B cell (primary cell): ENCODE results near the gene PNPLA6. TPM values are rescaled to one million over a fixed set of nuclear protein-coding genes. Genes with fewer than 3 reads are reported as not detected.
A peak's percentile ranks its signal among the peaks of the same experiment; 100 is the strongest.

Source experiments
- ATAC-seq: fragments of 200-7000 bp; cut with Tn5 transposase; one replicate; pipeline ENCODE4 v1.10.0; 2021; ENCODE audit warnings: low read depth, mild to moderate bottlenecking, moderate number of reproducible peaks, moderate library complexity
- CTCF ChIA-PET: fragments of 350-600 bp; sonication (Branson Sonifier 250); formaldehyde crosslinking; loops from one replicate; lab custom pipeline; 2021; ENCODE audit warnings: antibody characterized with exemption, inconsistent platforms; lab: Charles Lee
- POLR2A ChIA-PET: fragments of 350-600 bp; sonication (Branson Sonifier 250); formaldehyde crosslinking; loops from one replicate; lab custom pipeline; 2021; ENCODE audit warnings: antibody characterized with exemption; lab: Charles Lee
- DNase-seq: peaks from one replicate; pipeline ENCODE4 v3.0.0; 2013
- H2AFZ ChIP-seq: 2 replicates; pipeline ENCODE4 v1.6.1; 2012; ENCODE audit warnings: mild to moderate bottlenecking, low read depth, low read length; ENCODE audit not compliant: insufficient read depth, poor library complexity, severe bottlenecking
- H3K27ac ChIP-seq, 2 donors: 1 replicate in 1 of 2; 2 replicates in 1 of 2; pipeline ENCODE4 v1.5.1; 2012 to 2013; ENCODE audit warnings: low read length in 2 of 2, mild to moderate bottlenecking in 2 of 2, moderate library complexity in 1 of 2
- H3K27me3 ChIP-seq, 4 experiments: fragments of 200-600 bp in 1 of 4; sonication (generic) in 1 of 4; replicated peaks in 1 of 4; 1 replicate in 2 of 4; 2 replicates in 2 of 4; pipeline versions ENCODE4 v1.6.1 to v1.7.0; 2013 to 2016; ENCODE audit warnings: low read length in 3 of 4, mild to moderate bottlenecking in 2 of 4, mixed read lengths in 1 of 4, moderate library complexity in 1 of 4; ENCODE audit not compliant: insufficient read depth in 4 of 4, control insufficient read depth in 3 of 4; ENCODE audit errors: control extremely low read depth in 1 of 4
- H3K36me3 ChIP-seq, 2 experiments: replicated peaks in 1 of 2; 1 replicate in 1 of 2; 2 replicates in 1 of 2; pipeline versions ENCODE4 v1.6.1 to v1.7.1; 2013; ENCODE audit warnings: low read length in 1 of 2; ENCODE audit not compliant: insufficient read depth in 2 of 2, control insufficient read depth in 1 of 2; ENCODE audit errors: control extremely low read depth in 1 of 2, extremely low read depth in 1 of 2
- H3K4me1 ChIP-seq, 2 donors: fragments of 200-600 bp in 1 of 2; sonication (generic) in 1 of 2; 1 replicate in 1 of 2; 2 replicates in 1 of 2; pipeline versions ENCODE4 v1.5.1 to v1.6.1; 2013 to 2017; ENCODE audit warnings: low read length in 2 of 2; ENCODE audit not compliant: control insufficient read depth in 2 of 2, insufficient read depth in 2 of 2
- H3K4me2 ChIP-seq: replicated peaks from 2 replicates; pipeline ENCODE3; 2012; ENCODE audit warnings: mild to moderate bottlenecking, low read depth, low read length; ENCODE audit not compliant: poor library complexity, severe bottlenecking
- H3K4me3 ChIP-seq, 5 experiments: fragments of 200-600 bp in 1 of 5; sonication (generic) in 1 of 5; 1 replicate in 3 of 5; 2 replicates in 2 of 5; pipeline versions ENCODE4 v1.5.1 to v1.7.0; 2011 to 2016; ENCODE audit warnings: low read length in 4 of 5, mild to moderate bottlenecking in 4 of 5, low read depth in 2 of 5, control low read depth in 1 of 5, moderate library complexity in 1 of 5; ENCODE audit not compliant: insufficient read depth in 1 of 5; ENCODE audit errors: control extremely low read depth in 1 of 5, extremely low read depth in 1 of 5
- H3K79me2 ChIP-seq: fragments of 200-600 bp; sonication (generic); one replicate; pipeline ENCODE4 v1.6.0; 2016; ENCODE audit warnings: low read length; ENCODE audit not compliant: control insufficient read depth, insufficient read depth
- H3K9ac ChIP-seq: fragments of 200-600 bp; sonication (generic); 2 replicates; pipeline ENCODE4 v1.6.1; 2017; ENCODE audit warnings: mild to moderate bottlenecking, low read length, moderate library complexity
- H3K9me3 ChIP-seq, 3 donors: one replicate each; pipeline versions ENCODE4 v1.6.1 to v1.7.1; 2013; ENCODE audit warnings: low read length in 2 of 3; ENCODE audit not compliant: control insufficient read depth in 2 of 3, insufficient read depth in 1 of 3; ENCODE audit errors: control extremely low read depth in 1 of 3
- H4K20me1 ChIP-seq: 2 replicates; pipeline ENCODE4 v1.6.0; 2012; ENCODE audit warnings: mild to moderate bottlenecking, low read length; ENCODE audit not compliant: insufficient read depth, control insufficient read depth, poor library complexity, severe bottlenecking
- H3K27ac Mint-ChIP-seq: one replicate; pipeline ENCODE4 v1.8.0; 2021; ENCODE audit warnings: mixed read lengths
- H3K27me3 Mint-ChIP-seq: one replicate; pipeline ENCODE4 v1.8.0; 2021; ENCODE audit warnings: mixed read lengths
- H3K4me1 Mint-ChIP-seq: one replicate; pipeline ENCODE4 v1.8.0; 2021; ENCODE audit warnings: mixed read lengths
- H3K4me3 Mint-ChIP-seq: one replicate; pipeline ENCODE4 v1.8.0; 2021; ENCODE audit warnings: mixed read lengths
- H3K9me3 Mint-ChIP-seq: one replicate; pipeline ENCODE4 v1.8.0; 2022; ENCODE audit warnings: mixed read lengths; ENCODE audit not compliant: insufficient read depth
- CTCF ChIP-seq: fragments of 200-600 bp; IDR thresholded peaks from one replicate; pipeline ENCODE4 v1.8.0; 2022; ENCODE audit warnings: antibody characterized with exemption, mild to moderate bottlenecking
- EZH2 ChIP-seq: IDR thresholded peaks from 2 replicates; pipeline ENCODE4 v1.6.1; 2012; ENCODE audit warnings: borderline replicate concordance, low read depth, mild to moderate bottlenecking, moderate library complexity, low read length; ENCODE audit not compliant: insufficient read depth, poor library complexity, severe bottlenecking
- WGBS: methylation state at CpG from one replicate; pipeline ENCODE4 v1.1.5; 2013; ENCODE audit warnings: missing lambda C conversion rate; ENCODE audit not compliant: insufficient coverage; 5-methylcytosine and 5-hydroxymethylcytosine counted together
- intact Hi-C: fragments of 100-400 bp; cut with micrococcal nuclease; formaldehyde crosslinking; loops from one replicate; pipeline ENCODE4 v1.10.0; 2022
- polyA plus RNA-seq: library from polyadenylated mRNA; depleted of rRNA; stranded (reverse); fragments of >200 nt; gene quantifications from 2 replicates; pipeline ENCODE4 v1.2.3, GENCODE V29; 2012
- total RNA-seq, 2 donors: library from RNA; stranded (reverse); fragments of 120-200 nt in 1 of 2; gene quantifications; 1 replicate in 1 of 2; 2 replicates in 1 of 2; pipeline versions ENCODE4 v1.2.3 to v1.2.4, GENCODE V29; 2013 to 2022

Gene PNPLA6
- total and polyA plus RNA-seq, 2 donors (not counting 1 experiment from before 2014, with no cell fraction given) = 102 to 149 TPM

- ChIA-PET POLR2A (interaction anchor here (0.7 kb wide), 1 partner anchor 21 kb away, joined by 3 read pairs; no protein-coding TSS in a partner anchor), CTCF (interaction anchor here (1.3 kb wide), 1 partner anchor 54 kb away, joined by 3 read pairs; no protein-coding TSS in a partner anchor)
- Mint-ChIP-seq H3K27me3 (peaks cover 25% of the 10 kb centered on the region), H3K9me3 (no peaks in the 10 kb centered on the region), H3K4me3 (peak overlapping the region; percentile 37), H3K27ac (no peak overlapping the region), H3K4me1 (peaks cover 12% of the 10 kb centered on the region)
- Histone ChIP-seq H3K27me3 (no peaks in the 10 kb centered on the region), H4K20me1 (no peaks in the 10 kb centered on the region), H3K36me3 (no peaks in the 10 kb centered on the region), H3K4me3 (no peak overlapping the region), H3K4me2 (no peak overlapping the region), H3K4me1 (peaks cover 9 to 14% of the 10 kb centered on the region in 2 donors), H3K9me3 (no peaks in the 10 kb centered on the region), H3K27ac (no peak overlapping the region), H3K9ac (no peak overlapping the region), H2AFZ (no peak overlapping the region), H3K79me2 (peaks cover 4% of the 10 kb centered on the region)
- 90% methylated on average over 2 of the region's 5 CpGs for WGBS
- TF ChIP-seq CTCF (no peak), EZH2 (no peak)
- no peak for ATAC-seq
- no peak for DNase-seq
- intact Hi-C loops = no loop called here
Measured at GRCh38 chr19:7513809-7514642, 21.5 kb upstream of the PNPLA6 start.
